ENCODE measurements around the gene TEX48.

Gene TEX48

GRCh38 chr9:114694719-114695269 lies 12.8 kb upstream of the TEX48 start:
- Histone ChIP-seq H3K27me3 (ENCODE audit: control insufficient read depth, insufficient read depth, low read length, poor library complexity, severe bottlenecking) (no peaks in the 10 kb centered on the region), H3K4me3 (ENCODE audit: insufficient read depth, low read depth, low read length) (no peak overlapping the region), H3K4me1 (ENCODE audit: control insufficient read depth, insufficient read depth, low read length) (no peaks in the 10 kb centered on the region), H3K9me3 (ENCODE audit: control insufficient read depth, low read length) (no peaks in the 10 kb centered on the region), H3K27ac (ENCODE audit: insufficient read depth, low read depth, low read length, poor library complexity, severe bottlenecking) (no peak overlapping the region), H3K36me3 (ENCODE audit: control insufficient read depth, insufficient read depth, low read length) (no peaks in the 10 kb centered on the region)
- WGBS, 2 experiments: 93 to 96% methylated on average over 6 of the region's 6 CpGs

GRCh38 chr9:114694146-114694545 lies 12.2 kb upstream of the TEX48 start:
- no peaks in the 10 kb centered on the region for H3K27me3 ChIP-seq (ENCODE audit: control insufficient read depth, insufficient read depth, low read length, poor library complexity, severe bottlenecking)
- H3K9me3 ChIP-seq (ENCODE audit: control insufficient read depth, low read length): no peaks in the 10 kb centered on the region
- 84 to 90% methylated on average over 2 of the region's 2 CpGs for WGBS, 2 experiments
- H3K36me3 ChIP-seq (ENCODE audit: control insufficient read depth, insufficient read depth, low read length): no peaks in the 10 kb centered on the region
- H3K4me1 ChIP-seq (ENCODE audit: control insufficient read depth, insufficient read depth, low read length): no peaks in the 10 kb centered on the region
- no peak overlapping the region for H3K4me3 ChIP-seq (ENCODE audit: insufficient read depth, low read depth, low read length)
- no peak overlapping the region for H3K27ac ChIP-seq (ENCODE audit: insufficient read depth, low read depth, low read length, poor library complexity, severe bottlenecking)

DNA sequence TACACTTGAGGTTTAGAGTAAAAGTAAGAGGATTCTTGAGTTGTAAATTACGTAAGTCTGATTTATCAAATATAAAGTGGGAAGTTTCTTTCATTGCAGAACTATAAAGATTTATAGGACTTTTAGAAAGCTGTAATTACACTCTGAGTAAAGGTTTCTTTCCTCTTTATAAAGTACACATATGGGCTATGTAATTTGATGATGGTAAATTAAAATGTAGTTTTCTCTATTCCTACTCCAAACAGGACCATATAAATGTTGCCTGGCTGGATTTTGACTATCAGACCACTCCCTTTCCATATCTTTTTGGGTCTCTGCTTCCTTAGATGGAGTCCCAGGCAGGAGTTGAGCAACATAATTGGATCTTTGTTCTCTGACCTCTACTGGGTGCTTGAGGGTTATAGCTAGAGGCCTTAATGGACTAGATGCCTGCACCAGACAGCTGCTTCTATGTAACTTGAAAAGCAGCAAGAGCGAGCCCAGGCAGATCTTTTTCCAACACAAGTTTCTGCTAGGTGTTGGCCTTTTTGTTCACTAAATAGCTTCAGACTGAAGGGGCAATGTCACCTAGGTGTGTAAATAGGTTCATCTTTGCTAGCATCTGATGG lies 11.4 kb upstream of the TEX48 start:
- Histone ChIP-seq H3K4me1 (ENCODE audit: control insufficient read depth, insufficient read depth, low read length) (no peaks in the 10 kb centered on the region), H3K27me3 (ENCODE audit: control insufficient read depth, insufficient read depth, low read length, poor library complexity, severe bottlenecking) (no peaks in the 10 kb centered on the region), H3K36me3 (ENCODE audit: control insufficient read depth, insufficient read depth, low read length) (no peaks in the 10 kb centered on the region), H3K27ac (ENCODE audit: insufficient read depth, low read depth, low read length, poor library complexity, severe bottlenecking) (no peak overlapping the region), H3K9me3 (ENCODE audit: control insufficient read depth, low read length) (no peaks in the 10 kb centered on the region), H3K4me3 (ENCODE audit: insufficient read depth, low read depth, low read length) (no peak overlapping the region)
- WGBS, 2 experiments: 61 to 96% methylated on average over 1 to 2 of the region's 2 CpGs

DNA sequence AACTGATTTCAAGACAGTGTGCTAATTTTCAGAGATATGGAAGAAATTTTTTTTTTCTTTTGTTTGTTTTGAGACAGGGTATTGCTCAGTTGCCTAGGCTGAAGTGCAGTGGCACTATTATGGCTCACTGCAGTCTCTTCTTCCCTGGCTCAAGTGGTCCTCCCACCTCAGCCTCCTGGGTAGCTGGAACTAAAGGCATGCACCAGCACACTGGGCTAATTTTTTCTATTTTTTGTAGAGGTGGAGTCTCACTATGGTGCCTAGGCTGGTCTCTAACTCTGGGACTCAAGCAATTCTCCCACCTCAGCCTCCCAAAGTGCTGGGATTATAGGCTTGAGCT lies 9.9 kb upstream of the TEX48 start:
- Histone ChIP-seq H3K27ac (ENCODE audit: insufficient read depth, low read depth, low read length, poor library complexity, severe bottlenecking) (no peak overlapping the region), H3K36me3 (ENCODE audit: control insufficient read depth, insufficient read depth, low read length) (no peaks in the 10 kb centered on the region), H3K9me3 (ENCODE audit: control insufficient read depth, low read length) (no peaks in the 10 kb centered on the region), H3K4me1 (ENCODE audit: control insufficient read depth, insufficient read depth, low read length) (no peaks in the 10 kb centered on the region), H3K4me3 (ENCODE audit: insufficient read depth, low read depth, low read length) (no peak overlapping the region), H3K27me3 (ENCODE audit: control insufficient read depth, insufficient read depth, low read length, poor library complexity, severe bottlenecking) (no peaks in the 10 kb centered on the region)

- H3K4me3 ChIP-seq (ENCODE audit: insufficient read depth, low read depth, low read length): no peak overlapping the region
- no peaks in the 10 kb centered on the region for H3K36me3 ChIP-seq (ENCODE audit: control insufficient read depth, insufficient read depth, low read length)
- H3K27ac ChIP-seq (ENCODE audit: insufficient read depth, low read depth, low read length, poor library complexity, severe bottlenecking): no peak overlapping the region
- H3K27me3 ChIP-seq (ENCODE audit: control insufficient read depth, insufficient read depth, low read length, poor library complexity, severe bottlenecking): no peaks in the 10 kb centered on the region
- 91 to 98% methylated on average over 11 of the region's 11 CpGs for WGBS, 2 experiments
- no peaks in the 10 kb centered on the region for H3K9me3 ChIP-seq (ENCODE audit: control insufficient read depth, low read length)
- no peaks in the 10 kb centered on the region for H3K4me1 ChIP-seq (ENCODE audit: control insufficient read depth, insufficient read depth, low read length)
These were observed 9.3 kb upstream of the TEX48 start for GRCh38 chr9:114691046-114691955.

DNA sequence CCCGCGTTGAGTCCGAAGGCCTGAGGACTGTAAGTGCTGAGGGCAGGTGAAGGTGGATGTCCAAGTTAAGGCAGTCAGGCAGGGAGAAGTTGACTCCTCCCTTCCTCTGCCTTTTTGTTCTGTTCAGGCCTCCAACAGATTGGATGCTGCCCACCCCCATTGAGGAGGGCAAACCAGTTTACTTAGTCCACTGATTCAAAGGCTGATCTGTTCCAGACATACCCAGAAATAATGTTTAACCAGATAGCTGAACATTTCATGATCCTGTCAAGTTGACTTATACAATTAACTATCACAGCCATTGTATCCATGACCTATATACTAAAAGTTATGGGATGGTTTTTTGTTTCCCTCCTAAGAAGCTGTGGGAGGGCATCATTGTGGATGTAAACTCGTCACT lies 8.3 kb upstream of the TEX48 start:
- no peak overlapping the region for H3K27ac ChIP-seq (ENCODE audit: insufficient read depth, low read depth, low read length, poor library complexity, severe bottlenecking)
- no peaks in the 10 kb centered on the region for H3K36me3 ChIP-seq (ENCODE audit: control insufficient read depth, insufficient read depth, low read length)
- H3K9me3 ChIP-seq (ENCODE audit: control insufficient read depth, low read length): no peaks in the 10 kb centered on the region
- WGBS, 2 experiments: 92 to 93% methylated on average over 4 of the region's 4 CpGs
- no peaks in the 10 kb centered on the region for H3K27me3 ChIP-seq (ENCODE audit: control insufficient read depth, insufficient read depth, low read length, poor library complexity, severe bottlenecking)
- H3K4me3 ChIP-seq (ENCODE audit: insufficient read depth, low read depth, low read length): no peak overlapping the region
- no peaks in the 10 kb centered on the region for H3K4me1 ChIP-seq (ENCODE audit: control insufficient read depth, insufficient read depth, low read length)

- no peaks in the 10 kb centered on the region for H3K36me3 ChIP-seq (ENCODE audit: control insufficient read depth, insufficient read depth, low read length)
- H3K27me3 ChIP-seq (ENCODE audit: control insufficient read depth, insufficient read depth, low read length, poor library complexity, severe bottlenecking): no peaks in the 10 kb centered on the region
- no peak overlapping the region for H3K4me3 ChIP-seq (ENCODE audit: insufficient read depth, low read depth, low read length)
- WGBS, 2 experiments: 72 to 74% methylated on average over 7 of the region's 7 CpGs
- H3K9me3 ChIP-seq (ENCODE audit: control insufficient read depth, low read length): no peaks in the 10 kb centered on the region
- no peak overlapping the region for H3K27ac ChIP-seq (ENCODE audit: insufficient read depth, low read depth, low read length, poor library complexity, severe bottlenecking)
- no peaks in the 10 kb centered on the region for H3K4me1 ChIP-seq (ENCODE audit: control insufficient read depth, insufficient read depth, low read length)
These were observed 7.8 kb upstream of the TEX48 start for GRCh38 chr9:114689813-114690212.

GRCh38 chr9:114688909-114689610 lies 7.1 kb upstream of the TEX48 start:
- Histone ChIP-seq H3K4me1 (ENCODE audit: control insufficient read depth, insufficient read depth, low read length) (no peaks in the 10 kb centered on the region), H3K27ac (ENCODE audit: insufficient read depth, low read depth, low read length, poor library complexity, severe bottlenecking) (no peak overlapping the region), H3K4me3 (ENCODE audit: insufficient read depth, low read depth, low read length) (no peak overlapping the region), H3K9me3 (ENCODE audit: control insufficient read depth, low read length) (no peaks in the 10 kb centered on the region), H3K36me3 (ENCODE audit: control insufficient read depth, insufficient read depth, low read length) (no peaks in the 10 kb centered on the region), H3K27me3 (ENCODE audit: control insufficient read depth, insufficient read depth, low read length, poor library complexity, severe bottlenecking) (no peaks in the 10 kb centered on the region)
- WGBS, 2 experiments: 69 to 76% methylated on average over 1 of the region's 3 CpGs

- WGBS, 2 experiments: 91 to 94% methylated on average over 3 to 4 of the region's 4 CpGs
- H3K27me3 ChIP-seq (ENCODE audit: control insufficient read depth, insufficient read depth, low read length, poor library complexity, severe bottlenecking): no peaks in the 10 kb centered on the region
- no peaks in the 10 kb centered on the region for H3K4me1 ChIP-seq (ENCODE audit: control insufficient read depth, insufficient read depth, low read length)
- H3K36me3 ChIP-seq (ENCODE audit: control insufficient read depth, insufficient read depth, low read length): no peaks in the 10 kb centered on the region
- H3K4me3 ChIP-seq (ENCODE audit: insufficient read depth, low read depth, low read length): no peak overlapping the region
- H3K9me3 ChIP-seq (ENCODE audit: control insufficient read depth, low read length): no peaks in the 10 kb centered on the region
- H3K27ac ChIP-seq (ENCODE audit: insufficient read depth, low read depth, low read length, poor library complexity, severe bottlenecking): no peak overlapping the region
These were observed 6.4 kb upstream of the TEX48 start for GRCh38 chr9:114688379-114688778.

DNA sequence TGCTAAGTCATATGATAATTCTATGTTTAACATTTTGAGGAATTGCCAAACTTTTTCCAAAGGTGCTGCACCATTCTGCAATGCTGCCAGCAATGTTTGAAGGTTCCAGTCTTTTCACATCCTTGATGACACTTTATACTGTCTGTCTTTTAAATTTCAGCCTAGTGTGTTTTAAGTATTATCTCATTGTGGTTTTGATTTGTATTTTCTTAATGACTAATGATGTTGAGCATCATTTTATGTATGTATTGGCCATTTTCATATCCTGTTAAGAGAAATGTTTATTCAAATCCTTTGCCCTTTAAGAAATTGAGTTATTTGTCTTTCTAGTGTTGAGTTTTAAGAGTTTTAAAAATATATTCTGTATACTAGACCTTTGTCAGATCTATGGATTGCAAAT lies 5.0 kb upstream of the TEX48 start:
- no peak overlapping the region for H3K27ac ChIP-seq (ENCODE audit: insufficient read depth, low read depth, low read length, poor library complexity, severe bottlenecking)
- H3K9me3 ChIP-seq (ENCODE audit: control insufficient read depth, low read length): no peaks in the 10 kb centered on the region
- no peaks in the 10 kb centered on the region for H3K36me3 ChIP-seq (ENCODE audit: control insufficient read depth, insufficient read depth, low read length)
- H3K4me3 ChIP-seq (ENCODE audit: insufficient read depth, low read depth, low read length): no peak overlapping the region
- no peaks in the 10 kb centered on the region for H3K27me3 ChIP-seq (ENCODE audit: control insufficient read depth, insufficient read depth, low read length, poor library complexity, severe bottlenecking)
- H3K4me1 ChIP-seq (ENCODE audit: control insufficient read depth, insufficient read depth, low read length): no peaks in the 10 kb centered on the region
